Hematopoietic multipotent progenitor cell treated with erythropoietin and hydrocortisone succinate and interleukin-3 and kit ligand, for 4 days (in vitro differentiated cells): ENCODE results near the gene PSMA8.
"Not testable (repeated sequence)": the region's sequence is repeated elsewhere in the genome, so short reads cannot be mapped to it uniquely, and the experiment has no call there.

Experiments used
- DNase-seq: peaks from one replicate; pipeline ENCODE4 v3.0.0-alpha.2; 2015

Gene PSMA8

GRCh38 chr18:26176134-26176533 lies 42.5 kb downstream of the PSMA8 start:
- DNase-seq, result no peak

- no peak for DNase-seq
Measured at GRCh38 chr18:26181343-26181826, 47.7 kb downstream of the PSMA8 start.

DNA sequence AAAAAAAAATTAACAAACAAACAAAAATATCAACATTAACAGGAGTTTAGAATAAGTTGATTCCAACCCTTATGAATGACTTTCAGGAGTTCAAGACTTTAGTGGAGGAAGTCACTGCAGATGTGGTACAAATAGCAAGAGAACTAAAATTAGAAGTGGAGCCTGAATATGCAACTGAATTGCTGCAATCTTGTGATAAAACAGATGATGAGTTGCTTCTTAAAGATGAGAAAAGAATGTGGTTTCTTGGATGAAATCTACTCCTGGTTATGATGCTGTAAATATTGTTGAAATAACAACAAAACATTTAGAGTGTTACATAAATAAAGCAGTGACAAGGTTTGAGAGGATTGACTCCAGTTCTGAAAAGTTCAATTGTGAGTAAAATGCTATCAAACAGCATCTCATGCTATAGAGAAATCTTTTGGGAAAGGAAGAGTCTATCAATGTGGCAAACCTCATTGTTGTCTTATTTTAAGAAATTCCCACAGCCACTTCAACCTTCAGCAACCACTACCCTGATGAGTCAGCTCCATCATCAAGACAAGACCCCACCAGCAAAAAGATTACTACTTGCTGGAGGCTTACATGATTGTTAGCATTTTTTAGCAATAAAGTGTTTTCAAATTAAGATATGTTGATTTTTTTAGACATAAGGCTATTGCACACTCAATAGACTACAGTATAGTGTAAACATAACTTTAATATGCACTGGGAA lies 49.9 kb downstream of the PSMA8 start:
- DNase-seq, result no peak

GRCh38 chr18:26185267-26185666 lies 51.6 kb downstream of the PSMA8 start:
- no peak for DNase-seq

DNA sequence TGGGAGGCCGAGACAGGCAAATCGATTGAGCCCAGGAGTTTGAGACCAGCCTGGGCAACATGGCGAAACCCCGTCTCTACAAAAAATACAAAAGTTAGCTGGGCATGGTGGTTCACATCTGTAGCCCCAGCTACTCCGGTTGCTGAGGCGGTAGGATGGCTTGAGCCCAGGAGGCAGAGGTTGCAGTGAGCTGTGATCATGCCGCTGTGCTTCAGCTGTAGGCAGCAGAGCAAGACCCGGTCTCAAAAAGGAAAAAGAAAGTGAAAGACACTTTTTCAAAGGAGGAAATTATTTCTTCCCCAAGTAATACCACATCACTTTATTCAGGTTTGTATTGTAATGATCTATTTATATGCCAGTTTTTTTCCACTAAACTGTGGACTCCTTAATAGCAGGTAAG lies 56.8 kb downstream of the PSMA8 start:
- peak; percentile 29 for DNase-seq

GRCh38 chr18:26192233-26192632 lies 58.6 kb downstream of the PSMA8 start:
- no peak for DNase-seq

DNA sequence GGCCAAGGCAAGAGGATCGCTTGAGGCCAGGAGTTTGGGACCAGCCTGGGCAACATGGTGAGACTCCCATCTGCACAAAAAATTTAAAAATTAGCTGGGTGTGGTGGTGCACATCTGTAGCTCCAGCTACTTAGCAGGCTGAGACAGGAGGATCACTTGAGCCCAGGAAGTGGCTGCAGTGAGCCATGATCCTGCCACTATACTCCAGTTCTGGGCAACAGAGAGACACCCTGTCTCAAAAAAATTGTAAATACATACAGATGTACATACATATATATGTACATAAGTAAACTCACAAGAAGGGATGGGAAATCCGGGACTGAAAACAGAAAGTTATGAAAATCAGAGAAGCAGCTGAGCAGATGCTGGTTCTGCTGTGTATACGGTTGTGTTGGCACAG lies 62.9 kb downstream of the PSMA8 start:
- DNase-seq, result no peak

GRCh38 chr18:26202001-26202400 lies 68.3 kb downstream of the PSMA8 start:
- DNase-seq, result not testable (repeated sequence)

- no peak for DNase-seq
Measured at GRCh38 chr18:26205318-26205717, 71.6 kb downstream of the PSMA8 start.

- no peak for DNase-seq
Measured at GRCh38 chr18:26206488-26206887, 72.8 kb downstream of the PSMA8 start.

GRCh38 chr18:26207937-26208336 lies 74.3 kb downstream of the PSMA8 start:
- DNase-seq, result no peak

GRCh38 chr18:26208977-26209376 lies 75.3 kb downstream of the PSMA8 start:
- peak; percentile 56 for DNase-seq

- DNase-seq, result no peak
Measured at GRCh38 chr18:26210147-26210546, 76.5 kb downstream of the PSMA8 start.

GRCh38 chr18:26215247-26215970 lies 81.7 kb downstream of the PSMA8 start:
- DNase-seq, result peak; percentile 52

DNA sequence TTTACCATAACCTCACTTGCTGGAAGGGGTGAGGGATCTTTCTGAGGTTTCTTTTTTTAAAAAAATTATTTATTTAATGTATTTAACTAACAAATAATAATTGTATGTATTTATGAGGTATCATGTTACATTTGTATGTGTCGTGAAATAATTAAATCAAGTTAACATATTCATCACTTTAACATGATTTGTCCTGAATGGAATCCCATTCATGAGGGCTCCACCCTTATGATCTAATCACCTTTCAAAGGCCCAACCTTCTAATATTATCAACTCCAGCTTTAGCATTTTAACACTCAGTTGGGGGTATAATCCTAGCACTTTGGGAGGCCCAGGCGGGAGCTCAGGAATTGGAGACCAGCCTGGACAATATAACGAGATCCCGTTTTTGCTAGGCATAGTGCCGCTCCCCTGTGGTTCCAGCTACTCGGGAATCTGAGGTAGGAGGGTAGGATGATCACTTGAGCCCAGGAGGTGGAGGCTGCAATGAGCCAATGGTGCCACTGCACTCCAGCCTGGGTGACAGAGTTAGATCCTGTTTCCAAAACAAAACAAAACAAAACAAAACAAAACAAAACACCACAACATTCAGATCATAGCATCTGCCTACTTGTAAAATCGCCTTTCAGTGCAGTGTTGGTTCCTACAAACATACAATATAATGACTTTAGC lies 91.5 kb downstream of the PSMA8 start:
- no peak for DNase-seq

GRCh38 chr18:26225915-26226228 lies 92.2 kb downstream of the PSMA8 start:
- no peak for DNase-seq

DNA sequence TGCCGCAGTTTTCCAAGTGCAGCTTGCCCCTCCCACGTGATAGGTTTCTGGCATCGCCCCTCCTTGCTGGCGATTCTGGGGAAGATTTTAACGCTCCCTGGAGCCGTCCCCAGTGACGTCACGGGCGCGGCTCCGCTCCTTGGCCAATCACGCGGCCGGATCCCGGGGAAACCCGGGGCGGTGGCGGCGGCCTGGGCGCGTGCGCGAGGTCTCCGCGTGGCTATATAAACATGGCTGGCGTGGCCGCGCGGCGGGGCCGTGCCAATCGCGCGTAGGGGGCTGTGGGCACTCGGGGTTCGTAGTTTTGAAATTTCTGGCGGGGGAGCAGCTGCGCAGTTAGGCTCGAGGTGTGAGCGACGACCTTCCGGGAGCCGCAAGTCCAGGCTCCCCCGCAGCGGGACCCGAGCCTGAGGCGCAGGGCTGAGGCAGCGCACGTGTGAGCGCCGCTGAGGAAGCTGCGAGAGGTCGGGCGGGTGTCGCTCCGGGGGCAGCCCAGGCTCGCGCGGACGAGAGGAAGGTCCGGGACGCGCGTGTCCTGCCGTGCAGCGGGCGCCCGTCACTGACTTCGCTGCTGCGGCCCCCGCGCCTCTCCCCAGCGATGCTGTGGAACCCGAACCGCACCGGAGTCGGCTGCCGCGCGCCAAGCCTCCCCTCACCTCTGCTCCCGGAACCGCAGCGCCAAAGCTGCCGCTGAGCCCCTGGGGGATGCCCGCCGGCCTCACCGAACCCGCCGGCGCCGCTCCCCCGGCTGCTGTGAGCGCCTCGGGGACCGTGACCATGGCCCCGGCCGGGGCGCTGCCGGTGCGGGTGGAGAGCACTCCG lies 92.8 kb downstream of the PSMA8 start, which contains the start of gene TAF4B:
TSS of gene TAF4B (plus strand) at position 217 of the 822 bp plus-strand sequence. CDS start at position 706, 489 bp downstream.
- DNase-seq, result peak; percentile 96

DNA sequence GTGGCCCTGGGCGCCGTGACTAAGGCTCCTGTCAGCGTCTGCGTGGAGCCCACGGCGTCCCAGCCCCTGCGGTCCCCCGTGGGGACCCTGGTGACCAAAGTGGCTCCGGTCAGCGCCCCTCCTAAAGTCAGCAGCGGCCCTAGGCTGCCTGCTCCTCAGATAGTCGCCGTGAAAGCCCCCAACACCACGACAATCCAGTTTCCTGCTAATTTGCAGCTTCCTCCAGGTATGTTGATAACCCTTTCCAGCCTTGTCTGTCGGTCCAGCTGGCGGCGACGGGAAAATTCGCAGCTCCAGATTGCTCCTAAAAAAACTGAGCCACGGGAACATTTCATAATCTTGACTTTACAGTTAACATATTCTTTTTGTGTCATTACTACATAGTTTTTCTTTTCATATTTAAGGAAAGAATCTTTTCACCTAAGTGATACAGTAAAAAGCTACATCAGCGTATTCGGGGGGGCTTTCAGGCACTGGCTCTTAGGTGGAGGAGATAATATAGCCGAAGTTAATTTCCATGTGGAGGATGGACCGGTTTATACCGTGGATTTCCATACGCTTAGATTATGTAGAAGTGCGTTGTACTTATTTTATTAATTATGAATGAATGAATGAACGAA lies 93.5 kb downstream of the PSMA8 start:
- DNase-seq, result peak; percentile 17

- DNase-seq, result peak; percentile 32
Measured at GRCh38 chr18:26228562-26229260, 95.0 kb downstream of the PSMA8 start.

DNA sequence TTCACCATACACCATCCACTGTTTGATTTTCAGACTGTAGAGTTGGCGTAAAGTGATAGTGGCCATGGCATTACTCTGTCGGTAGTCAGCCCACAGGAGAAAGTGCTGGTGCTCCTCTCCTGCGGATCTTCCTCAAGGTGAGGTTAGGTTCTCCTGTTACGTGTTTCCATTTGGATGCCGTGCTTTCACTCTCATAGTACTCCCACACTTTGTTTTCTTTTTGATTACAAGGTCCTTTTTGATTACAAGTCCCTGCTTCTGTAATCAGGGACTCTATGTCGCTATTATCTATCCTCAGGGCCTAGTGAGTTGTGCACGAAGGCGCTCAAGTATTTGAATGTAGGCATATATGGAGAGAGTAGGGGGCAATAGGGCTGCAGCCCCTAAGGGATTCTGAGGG lies 96.8 kb downstream of the PSMA8 start:
- DNase-seq, result no peak

GRCh38 chr18:26233208-26233607 lies 99.5 kb downstream of the PSMA8 start:
- no peak for DNase-seq

DNA sequence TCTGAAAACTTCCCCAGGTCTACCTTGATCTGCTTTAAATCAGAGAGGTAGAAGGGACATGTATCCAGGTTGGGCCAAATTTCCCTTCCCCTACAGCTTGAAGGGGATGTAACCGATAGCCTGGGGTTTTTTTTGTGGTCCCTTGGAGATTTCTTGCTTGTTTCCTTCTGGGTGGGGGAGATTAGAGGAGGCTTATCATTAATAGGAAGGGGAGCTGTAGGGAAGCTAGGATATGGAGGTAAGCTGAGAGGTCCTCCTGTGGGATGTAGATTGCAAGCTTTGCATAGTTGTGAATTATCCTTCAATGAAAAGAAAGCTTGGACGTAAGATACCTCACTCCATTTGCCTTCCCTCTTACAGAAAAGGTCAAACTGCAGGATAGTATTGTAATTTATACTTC lies 103.7 kb downstream of the PSMA8 start:
- DNase-seq, result not testable (repeated sequence)
